HG02885 (cell line): Measurements from ENCODE around the gene MRPS17.

Experiments used
- ATAC-seq: cut with Tn5 transposase; IDR thresholded peaks from one replicate; pipeline ENCODE4 v1.9.1; 2021; ENCODE audit warnings: mild to moderate bottlenecking; ENCODE audit not compliant: unreplicated experiment, poor library complexity

Gene MRPS17

GRCh38 chr7:55970561-55970960, 18.9 kb downstream of the MRPS17 start:
- ATAC-seq = no peak

GRCh38 chr7:55970978-55971377, 19.3 kb downstream of the MRPS17 start:
- ATAC-seq = no peak

- ATAC-seq = no peak
These were observed 22.1 kb downstream of the MRPS17 start for GRCh38 chr7:55973747-55974250.

- no peak for ATAC-seq
These were observed 24.4 kb downstream of the MRPS17 start for GRCh38 chr7:55975988-55976633.

- ATAC-seq = no peak
These were observed 26.2 kb downstream of the MRPS17 start for GRCh38 chr7:55977831-55978230.

- no peak for ATAC-seq
These were observed 28.6 kb downstream of the MRPS17 start for GRCh38 chr7:55980266-55980665.

- ATAC-seq = no peak
These were observed 31.9 kb downstream of the MRPS17 start for GRCh38 chr7:55983537-55983936.

GRCh38 chr7:55992346-55992745, 40.7 kb downstream of the MRPS17 start:
- no peak for ATAC-seq

DNA sequence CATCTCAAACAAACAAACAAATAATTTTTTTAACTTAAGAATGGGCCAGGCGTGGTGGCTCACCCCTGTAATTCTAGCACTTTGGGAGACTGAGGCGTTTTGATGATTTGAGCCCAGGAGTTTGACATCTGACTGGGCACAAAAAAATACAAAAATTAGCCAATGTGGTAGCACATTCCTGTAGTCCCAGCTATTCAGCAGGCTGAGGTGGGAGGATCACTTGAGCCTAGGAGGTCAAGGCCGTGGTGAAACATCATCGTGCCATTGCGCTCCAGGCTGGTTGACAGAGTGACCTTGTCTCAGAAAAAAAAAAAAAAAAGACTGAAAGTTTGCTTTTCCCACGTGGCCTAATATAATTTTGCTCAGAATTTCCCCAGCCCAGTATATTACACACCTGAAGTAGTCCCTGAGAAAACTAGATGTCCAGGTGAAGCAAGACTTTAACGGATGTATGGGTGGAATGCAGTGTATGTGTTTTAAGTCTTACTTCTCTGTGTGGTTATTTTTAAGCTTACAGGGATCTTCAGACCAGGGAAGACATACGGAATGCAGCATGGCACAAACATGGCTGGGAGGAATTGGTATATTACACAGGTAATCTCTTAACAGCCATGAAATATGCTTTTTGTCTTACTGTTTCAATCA, 45.3 kb downstream of the MRPS17 start:
- no peak for ATAC-seq

DNA sequence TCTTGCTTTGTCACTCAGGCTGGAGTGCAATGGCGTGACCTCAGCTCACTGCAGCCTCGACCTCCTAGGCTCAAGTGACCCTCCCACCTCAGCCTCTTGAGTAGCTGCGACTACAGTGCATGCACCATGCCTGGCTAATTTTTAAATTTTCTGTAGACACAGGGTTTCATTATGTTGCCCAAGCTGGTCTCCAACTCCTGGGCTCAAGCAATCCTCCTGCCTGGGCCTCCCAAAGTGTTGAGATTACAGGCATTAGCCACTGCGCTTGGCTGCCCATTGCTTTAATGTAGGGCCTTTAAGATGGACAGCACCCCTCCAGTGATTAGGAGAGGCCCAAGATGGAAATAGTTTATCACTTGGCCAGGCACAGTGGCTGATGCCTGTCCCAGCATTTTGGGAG, 52.1 kb downstream of the MRPS17 start:
- no peak for ATAC-seq
